ENCODE results near the gene ZDHHC21.

ZDHHC21 gene, protein sequence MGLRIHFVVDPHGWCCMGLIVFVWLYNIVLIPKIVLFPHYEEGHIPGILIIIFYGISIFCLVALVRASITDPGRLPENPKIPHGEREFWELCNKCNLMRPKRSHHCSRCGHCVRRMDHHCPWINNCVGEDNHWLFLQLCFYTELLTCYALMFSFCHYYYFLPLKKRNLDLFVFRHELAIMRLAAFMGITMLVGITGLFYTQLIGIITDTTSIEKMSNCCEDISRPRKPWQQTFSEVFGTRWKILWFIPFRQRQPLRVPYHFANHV

DNA sequence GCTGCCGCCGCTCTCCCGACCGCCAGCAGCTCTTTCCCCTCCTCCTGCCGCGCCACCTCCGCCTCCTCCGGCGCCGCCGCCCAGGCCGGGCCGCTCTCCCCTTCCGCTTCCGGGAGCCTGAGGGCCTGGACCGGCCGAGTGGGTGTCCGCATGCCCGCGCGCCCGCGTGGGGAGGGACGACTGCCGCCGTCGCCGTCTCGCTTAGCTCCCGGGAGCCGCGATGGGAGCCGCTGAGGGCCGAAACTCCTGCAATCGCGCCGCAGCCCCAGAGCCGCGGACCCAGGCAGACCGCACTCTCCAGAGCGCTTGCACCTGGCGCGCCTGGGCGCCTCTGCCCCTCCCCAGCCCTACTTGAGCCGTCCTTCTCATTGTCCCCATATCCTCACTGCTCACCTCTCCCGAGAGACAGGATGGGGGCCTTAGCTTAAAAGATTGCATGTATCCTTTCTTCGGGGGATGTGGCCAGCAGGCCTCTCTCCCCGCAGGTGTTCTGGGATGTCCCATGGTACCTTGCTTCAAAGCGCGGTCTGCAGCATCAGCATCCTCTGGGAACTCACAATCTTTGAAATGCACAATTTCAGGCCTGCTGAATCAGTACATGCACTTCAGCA lies at the start of gene ZDHHC21:
Gene ZDHHC21, minus strand, starts transcription at position 182 of the 611 bp plus-strand sequence. CDS start 19,092 bp downstream, outside the sequence.
- TF ChIP-seq, protein P1, sequence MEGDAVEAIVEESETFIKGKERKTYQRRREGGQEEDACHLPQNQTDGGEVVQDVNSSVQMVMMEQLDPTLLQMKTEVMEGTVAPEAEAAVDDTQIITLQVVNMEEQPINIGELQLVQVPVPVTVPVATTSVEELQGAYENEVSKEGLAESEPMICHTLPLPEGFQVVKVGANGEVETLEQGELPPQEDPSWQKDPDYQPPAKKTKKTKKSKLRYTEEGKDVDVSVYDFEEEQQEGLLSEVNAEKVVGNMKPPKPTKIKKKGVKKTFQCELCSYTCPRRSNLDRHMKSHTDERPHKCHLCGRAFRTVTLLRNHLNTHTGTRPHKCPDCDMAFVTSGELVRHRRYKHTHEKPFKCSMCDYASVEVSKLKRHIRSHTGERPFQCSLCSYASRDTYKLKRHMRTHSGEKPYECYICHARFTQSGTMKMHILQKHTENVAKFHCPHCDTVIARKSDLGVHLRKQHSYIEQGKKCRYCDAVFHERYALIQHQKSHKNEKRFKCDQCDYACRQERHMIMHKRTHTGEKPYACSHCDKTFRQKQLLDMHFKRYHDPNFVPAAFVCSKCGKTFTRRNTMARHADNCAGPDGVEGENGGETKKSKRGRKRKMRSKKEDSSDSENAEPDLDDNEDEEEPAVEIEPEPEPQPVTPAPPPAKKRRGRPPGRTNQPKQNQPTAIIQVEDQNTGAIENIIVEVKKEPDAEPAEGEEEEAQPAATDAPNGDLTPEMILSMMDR (IDR thresholded peaks at IDR 0.05) = no peak
- H3K27ac ChIP-seq = no peak within 1 kb of the TSS

DNA sequence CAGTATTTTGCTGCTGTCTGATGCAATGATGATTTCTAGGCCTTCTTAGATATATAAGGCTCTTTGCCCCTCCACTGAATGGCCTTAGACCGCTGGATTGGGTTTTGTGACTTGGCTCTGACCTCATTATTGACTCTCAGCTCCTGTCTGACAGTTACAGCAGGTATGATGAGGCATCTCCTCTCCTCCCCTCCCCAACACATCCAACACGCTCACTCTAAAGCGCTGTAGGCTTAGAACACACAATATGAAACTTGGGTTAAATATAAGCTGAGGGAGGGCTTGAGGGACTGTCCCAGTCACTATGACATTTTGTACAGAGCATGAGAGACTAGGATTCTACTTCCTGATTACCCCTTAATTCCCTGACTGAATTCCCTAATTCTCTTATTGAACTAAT lies 48.1 kb upstream of the ZDHHC21 start:
- no peaks in the 10 kb centered on the region for H3K4me1 ChIP-seq (ENCODE audit: control insufficient read depth in 1 of 2, insufficient read depth in 1 of 2, low read depth in 1 of 2, low read length in 1 of 2)
- H3K27me3 ChIP-seq = no peaks in the 10 kb centered on the region
- no peak overlapping the region for H3K4me3 ChIP-seq (ENCODE audit: low read depth in 1 of 2, low read length in 1 of 2)
- H3K27ac ChIP-seq = no peak overlapping the region
- H3K9me3 ChIP-seq = no peaks in the 10 kb centered on the region
- TF ChIP-seq, protein P1 (IDR thresholded peaks at IDR 0.05) = no peak
- no peaks in the 10 kb centered on the region for H3K36me3 ChIP-seq

More for the DNA sequence above, at the start of gene ZDHHC21:
- Histone ChIP-seq H3K9me3 (no peaks in the 10 kb centered on the region), H3K36me3 (no peaks in the 10 kb centered on the region), H3K4me1 (ENCODE audit: control insufficient read depth in 1 of 2, insufficient read depth in 1 of 2, low read depth in 1 of 2, low read length in 1 of 2) (peaks cover 9 to 17% of the 10 kb centered on the region in 2 experiments), H3K27me3 (peaks cover 60% of the 10 kb centered on the region), H3K4me3 (ENCODE audit: low read depth in 1 of 2, low read length in 1 of 2) (peak within 1 kb of the TSS; percentile 49 to 59)

DNA sequence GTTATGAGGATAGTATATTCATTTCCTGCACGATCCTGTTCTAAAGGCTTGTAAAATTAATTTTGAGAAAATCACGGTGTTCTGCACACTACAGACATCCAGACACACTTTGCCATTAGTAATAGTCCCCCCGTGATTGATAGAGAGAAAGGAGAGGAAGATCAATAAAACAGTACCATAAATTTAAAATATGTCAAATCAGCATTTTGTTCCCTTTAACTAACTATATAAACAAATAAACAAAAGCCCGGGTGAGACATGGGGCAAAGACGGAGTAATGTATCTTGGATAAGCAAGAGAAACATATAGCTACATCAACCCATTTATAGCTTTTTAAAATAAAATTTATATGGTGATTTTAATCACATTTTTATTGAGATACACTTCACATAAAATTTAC lies 39.9 kb upstream of the ZDHHC21 start:
- Histone ChIP-seq H3K27me3 (no peaks in the 10 kb centered on the region), H3K27ac (no peak overlapping the region), H3K9me3 (no peaks in the 10 kb centered on the region), H3K4me1 (ENCODE audit: control insufficient read depth in 1 of 2, insufficient read depth in 1 of 2, low read depth in 1 of 2, low read length in 1 of 2) (no peaks in the 10 kb centered on the region), H3K4me3 (ENCODE audit: low read depth in 1 of 2, low read length in 1 of 2) (no peak overlapping the region), H3K36me3 (no peaks in the 10 kb centered on the region)
- TF ChIP-seq, protein P1 (IDR thresholded peaks at IDR 0.05) = no peak

DNA sequence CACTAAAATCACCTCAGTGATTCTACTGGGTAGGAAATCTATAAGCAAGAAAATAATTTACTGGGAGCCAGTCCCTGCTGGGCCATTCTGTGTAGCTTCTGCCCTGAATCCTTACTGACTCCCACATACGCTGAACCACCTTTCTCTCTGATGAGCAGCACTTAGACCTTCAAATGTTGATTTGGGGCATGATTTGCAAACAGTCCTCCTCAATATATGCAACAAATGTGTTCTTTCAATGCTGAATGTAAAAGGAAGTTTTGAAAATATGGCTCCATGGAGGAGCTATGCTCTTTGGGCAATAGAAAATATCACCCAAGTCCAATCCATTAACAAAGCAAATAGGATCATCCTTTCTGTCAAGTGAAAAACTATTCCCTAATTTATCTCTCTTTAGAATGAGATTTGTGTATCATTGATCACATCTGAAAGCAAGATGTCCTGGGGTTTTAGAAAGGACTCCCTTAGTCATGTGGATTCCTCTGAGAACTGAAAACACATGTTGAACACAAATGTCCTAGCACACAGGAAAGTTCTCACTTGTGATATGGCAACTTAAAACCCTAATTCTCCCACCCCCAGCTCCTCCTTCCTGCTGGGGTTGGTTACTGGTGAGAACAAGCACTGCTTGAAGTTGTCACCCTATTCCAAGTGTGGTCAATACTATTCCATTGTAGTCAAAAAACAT lies 38.2 kb upstream of the ZDHHC21 start:
- Histone ChIP-seq H3K4me3 (ENCODE audit: low read depth in 1 of 2, low read length in 1 of 2) (no peak overlapping the region), H3K4me1 (ENCODE audit: control insufficient read depth in 1 of 2, insufficient read depth in 1 of 2, low read depth in 1 of 2, low read length in 1 of 2) (no peaks in the 10 kb centered on the region), H3K36me3 (no peaks in the 10 kb centered on the region), H3K27ac (no peak overlapping the region), H3K9me3 (no peaks in the 10 kb centered on the region), H3K27me3 (no peaks in the 10 kb centered on the region)
- TF ChIP-seq, protein P1 (IDR thresholded peaks at IDR 0.05) = no peak

DNA sequence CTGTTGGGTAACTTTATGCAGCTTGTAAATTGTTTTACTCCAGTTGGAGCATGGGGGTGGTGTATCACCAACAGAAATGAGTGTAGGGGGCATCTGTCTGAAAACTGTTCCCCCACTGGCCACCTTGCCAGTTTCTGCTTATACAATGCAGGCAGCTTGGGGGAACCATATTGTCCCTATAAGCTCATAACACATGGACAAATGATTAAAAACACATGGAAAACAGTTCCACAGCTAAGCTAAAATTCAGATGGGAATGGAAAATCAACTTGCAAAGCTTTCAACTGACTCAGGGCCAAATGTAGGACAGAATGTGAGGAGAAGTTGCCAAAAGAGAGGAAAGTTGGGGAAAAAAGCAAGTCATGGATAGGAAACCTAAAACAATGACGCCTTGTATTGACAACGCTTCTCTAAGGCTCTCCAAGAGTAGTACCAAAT lies 37.2 kb upstream of the ZDHHC21 start:
- no peak overlapping the region for H3K4me3 ChIP-seq (ENCODE audit: low read depth in 1 of 2, low read length in 1 of 2)

More for the DNA sequence above, 37.2 kb upstream of the ZDHHC21 start:
- TF ChIP-seq, protein P1 (IDR thresholded peaks at IDR 0.05) = no peak
- H3K4me1 ChIP-seq (ENCODE audit: control insufficient read depth in 1 of 2, insufficient read depth in 1 of 2, low read depth in 1 of 2, low read length in 1 of 2) = no peaks in the 10 kb centered on the region
- H3K9me3 ChIP-seq = no peaks in the 10 kb centered on the region
- H3K27ac ChIP-seq = no peak overlapping the region
- no peaks in the 10 kb centered on the region for H3K36me3 ChIP-seq
- H3K27me3 ChIP-seq = no peaks in the 10 kb centered on the region
